Measurements from ENCODE around the gene CCL19. TPM values are rescaled to one million over a fixed set of nuclear protein-coding genes. Genes with fewer than 3 reads are reported as not detected.

CCL19 gene
- total RNA-seq, 4 donors from 2014 or later: 1.2 TPM; not detected in 3

DNA sequence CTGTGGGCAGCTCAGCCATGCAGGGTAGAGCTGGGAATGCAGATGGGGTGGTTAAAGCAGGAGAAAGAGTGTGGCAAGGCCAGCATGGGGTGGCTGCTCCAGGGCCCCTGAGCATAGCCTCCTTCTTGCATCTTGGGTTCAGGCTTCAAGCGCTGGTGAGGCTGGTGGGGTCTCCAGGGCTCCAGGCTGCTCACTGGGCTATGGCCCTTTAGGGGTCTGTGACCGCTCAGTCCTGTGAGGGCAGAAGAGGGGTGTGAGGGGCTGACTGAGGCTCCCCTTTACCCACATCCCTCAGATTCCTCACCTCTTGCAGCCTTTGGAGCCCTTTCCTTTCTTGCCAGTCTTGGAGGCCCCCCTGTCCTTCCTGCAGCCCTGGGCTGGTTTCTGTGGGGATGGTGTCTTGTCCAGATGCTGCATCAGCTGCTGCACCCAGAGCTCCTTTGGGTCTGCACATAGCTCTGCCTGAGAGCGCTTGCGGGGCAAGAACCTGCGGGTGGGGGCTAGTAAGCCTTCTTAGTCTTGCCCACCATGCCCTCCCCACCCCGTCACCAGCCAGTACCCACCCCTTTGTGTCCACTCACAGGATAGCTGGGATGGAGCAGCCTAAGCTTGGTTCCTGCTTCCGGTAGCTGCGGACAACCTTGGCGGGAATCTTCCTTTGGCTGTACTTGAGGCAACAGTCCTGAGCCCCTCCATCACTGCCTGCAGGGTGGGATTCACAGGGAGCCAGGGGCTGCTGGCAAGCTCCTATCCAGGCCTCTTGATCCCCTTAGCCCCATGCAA, 18.3 kb upstream of the CCL19 start:
- H3K27ac ChIP-seq: no peak overlapping the region
- no peaks in the 10 kb centered on the region for H3K9me3 ChIP-seq
- peaks cover 0 to 9% (median 0%) of the 10 kb centered on the region in 3 donors for H3K4me1 ChIP-seq
- H3K27me3 ChIP-seq: no peaks in the 10 kb centered on the region
- WGBS, 2 donors (ENCODE audit: low coverage in 1 of 2): 90 to 100% methylated on average over 1 to 2 of the region's 9 CpGs
- no peaks in the 10 kb centered on the region for H3K36me3 ChIP-seq
- ATAC-seq: no peak
- TF ChIP-seq POLR2A (IDR thresholded peaks at IDR 0.05): no peak
- TF ChIP-seq, protein P1, sequence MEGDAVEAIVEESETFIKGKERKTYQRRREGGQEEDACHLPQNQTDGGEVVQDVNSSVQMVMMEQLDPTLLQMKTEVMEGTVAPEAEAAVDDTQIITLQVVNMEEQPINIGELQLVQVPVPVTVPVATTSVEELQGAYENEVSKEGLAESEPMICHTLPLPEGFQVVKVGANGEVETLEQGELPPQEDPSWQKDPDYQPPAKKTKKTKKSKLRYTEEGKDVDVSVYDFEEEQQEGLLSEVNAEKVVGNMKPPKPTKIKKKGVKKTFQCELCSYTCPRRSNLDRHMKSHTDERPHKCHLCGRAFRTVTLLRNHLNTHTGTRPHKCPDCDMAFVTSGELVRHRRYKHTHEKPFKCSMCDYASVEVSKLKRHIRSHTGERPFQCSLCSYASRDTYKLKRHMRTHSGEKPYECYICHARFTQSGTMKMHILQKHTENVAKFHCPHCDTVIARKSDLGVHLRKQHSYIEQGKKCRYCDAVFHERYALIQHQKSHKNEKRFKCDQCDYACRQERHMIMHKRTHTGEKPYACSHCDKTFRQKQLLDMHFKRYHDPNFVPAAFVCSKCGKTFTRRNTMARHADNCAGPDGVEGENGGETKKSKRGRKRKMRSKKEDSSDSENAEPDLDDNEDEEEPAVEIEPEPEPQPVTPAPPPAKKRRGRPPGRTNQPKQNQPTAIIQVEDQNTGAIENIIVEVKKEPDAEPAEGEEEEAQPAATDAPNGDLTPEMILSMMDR (IDR thresholded peaks at IDR 0.05): no peak
- TF ChIP-seq EP300 (IDR thresholded peaks at IDR 0.05): no peak
- no peak for TF ChIP-seq POLR2AphosphoS5 (IDR thresholded peaks at IDR 0.05)
- no peak overlapping the region for H3K4me3 ChIP-seq

GRCh38 chr9:34707130-34707529, 16.1 kb upstream of the CCL19 start:
- no peaks in the 10 kb centered on the region for H3K9me3 ChIP-seq
- H3K4me1 ChIP-seq: peaks cover 0 to 13% (median 0%) of the 10 kb centered on the region in 3 donors
- no peaks in the 10 kb centered on the region for H3K36me3 ChIP-seq
- no peak overlapping the region for H3K27ac ChIP-seq
- 83 to 93% methylated on average over 1 to 2 of the region's 2 CpGs for WGBS, 2 donors (ENCODE audit: low coverage in 1 of 2)
- ATAC-seq: no peak
- H3K27me3 ChIP-seq: no peaks in the 10 kb centered on the region
- TF ChIP-seq EP300 (IDR thresholded peaks at IDR 0.05) (no peak), POLR2A (IDR thresholded peaks at IDR 0.05) (no peak), POLR2AphosphoS5 (IDR thresholded peaks at IDR 0.05) (no peak)
- TF ChIP-seq, protein P1 (IDR thresholded peaks at IDR 0.05): no peak
- no peak overlapping the region for H3K4me3 ChIP-seq

DNA sequence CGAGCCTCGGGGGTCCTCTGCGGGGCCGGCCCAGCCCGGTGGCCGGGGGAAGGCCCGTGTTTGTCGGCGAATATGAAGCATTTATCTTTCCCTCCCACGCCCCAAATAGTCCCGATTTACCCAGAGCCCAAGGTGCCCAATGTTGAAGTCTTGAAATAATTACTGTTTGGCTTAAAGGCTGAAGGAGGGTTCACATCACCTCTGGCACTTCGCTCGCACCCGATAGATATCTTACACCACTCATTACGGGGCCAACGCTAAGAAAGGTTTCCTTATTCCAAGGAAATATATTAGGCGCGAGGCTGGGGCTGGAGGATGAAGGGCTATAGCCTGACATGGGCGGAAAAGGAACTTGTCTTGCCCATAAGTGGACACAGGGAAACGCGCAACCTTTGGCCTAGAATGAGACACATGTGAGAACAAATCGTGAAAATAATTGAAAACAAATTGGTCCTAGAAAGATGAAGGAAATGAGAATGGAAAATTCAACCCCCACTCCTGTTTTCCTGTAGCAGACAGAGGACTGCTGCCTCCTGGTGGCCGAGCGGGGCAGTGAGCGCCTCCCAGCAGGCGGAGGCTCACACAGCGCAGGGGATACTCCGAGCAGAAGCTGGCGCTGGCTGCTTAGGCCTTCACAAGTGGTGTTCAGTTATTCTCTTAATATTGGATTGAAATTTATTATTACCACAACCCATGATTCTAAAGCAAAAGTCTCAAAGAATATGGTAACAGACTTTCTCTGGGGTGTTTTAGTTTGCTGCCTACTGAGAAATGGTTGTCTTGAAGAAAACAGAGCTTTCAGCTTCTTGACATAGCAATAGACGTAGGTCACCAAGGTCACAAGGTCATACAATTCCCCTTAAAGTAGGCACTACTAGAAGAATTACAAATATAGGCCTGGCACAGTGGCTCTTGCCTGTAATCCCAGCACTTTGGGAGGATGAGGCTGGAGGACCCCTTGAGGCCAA, 11.0 kb upstream of the CCL19 start:
- H3K4me1 ChIP-seq: peaks cover 0 to 17% (median 0%) of the 10 kb centered on the region in 3 donors
- no peaks in the 10 kb centered on the region for H3K36me3 ChIP-seq
- peak overlapping the region; percentile 6 to 91 (median 85) for H3K27ac ChIP-seq
- H3K4me3 ChIP-seq: peak overlapping the region; percentile 68 to 78
- peak; percentile 88 for ATAC-seq
- no peaks in the 10 kb centered on the region for H3K27me3 ChIP-seq
- H3K9me3 ChIP-seq: no peaks in the 10 kb centered on the region
- 5 to 6% methylated on average over 12 to 13 of the region's 30 CpGs for WGBS, 2 donors (ENCODE audit: low coverage in 1 of 2)
- TF ChIP-seq, protein P1 (IDR thresholded peaks at IDR 0.05): peak; percentile 94 to 98 (median 96)
- TF ChIP-seq POLR2A (IDR thresholded peaks at IDR 0.05) (no peak), EP300 (IDR thresholded peaks at IDR 0.05) (no peak), POLR2AphosphoS5 (IDR thresholded peaks at IDR 0.05) (peak; percentile 39)

- WGBS, 2 donors (ENCODE audit: low coverage in 1 of 2): 19 to 34% methylated on average over 3 to 6 of the region's 52 CpGs
- peak; percentile 90 for ATAC-seq
- peak overlapping the region; percentile 68 to 78 for H3K4me3 ChIP-seq
- peak overlapping the region; percentile 6 to 91 (median 85) for H3K27ac ChIP-seq
- H3K9me3 ChIP-seq: no peaks in the 10 kb centered on the region
- H3K36me3 ChIP-seq: no peaks in the 10 kb centered on the region
- TF ChIP-seq EP300 (IDR thresholded peaks at IDR 0.05) (no peak), POLR2AphosphoS5 (IDR thresholded peaks at IDR 0.05) (no peak)
- TF ChIP-seq, protein P1 (IDR thresholded peaks at IDR 0.05): peak; percentile 79 to 96 (median 84)
- H3K27me3 ChIP-seq: no peaks in the 10 kb centered on the region
- peaks cover 0 to 17% (median 0%) of the 10 kb centered on the region in 3 donors for H3K4me1 ChIP-seq
Observed at GRCh38 chr9:34701023-34701768, 10.1 kb upstream of the CCL19 start.

All from gastroesophageal sphincter (tissue), 4 donors.